Measurements from ENCODE around the gene RAB4B. TPM values are rescaled to one million over a fixed set of nuclear protein-coding genes. Genes with fewer than 3 reads are reported as not detected.

RAB4B gene
- polyA plus RNA-seq, 6 donors from 2014 or later, result 111 to 167 (median 145) TPM

- H3K9me3 Mint-ChIP-seq, result no peaks in the 10 kb centered on the region
- DNase-seq (no peak), ATAC-seq (ENCODE audit: low read depth in 2 of 2) (no peak)
- H3K27ac Mint-ChIP-seq, result no peak overlapping the region
- no peaks in the 10 kb centered on the region for H3K27me3 Mint-ChIP-seq
- H3K4me3 Mint-ChIP-seq, result no peak overlapping the region
- peaks cover 3 to 6% (median 4%) of the 10 kb centered on the region in 3 donors for H3K4me1 Mint-ChIP-seq
- peaks cover 0 to 10% of the 10 kb centered on the region in 2 donors for H3K36me3 Mint-ChIP-seq
Observed at GRCh38 chr19:40742477-40742876, 35.6 kb upstream of the RAB4B start.

GRCh38 chr19:40742886-40743285 is 35.2 kb upstream of the RAB4B start:
- Mint-ChIP-seq H3K27ac (no peak overlapping the region), H3K4me3 (no peak overlapping the region)

GRCh38 chr19:40743926-40744325 is 34.1 kb upstream of the RAB4B start:
- Mint-ChIP-seq H3K36me3 (peaks cover 0 to 7% of the 10 kb centered on the region in 2 donors), H3K27me3 (no peaks in the 10 kb centered on the region), H3K4me1 (peaks cover 3 to 11% (median 4%) of the 10 kb centered on the region in 3 donors), H3K4me3 (no peak overlapping the region), H3K27ac (no peak overlapping the region), H3K9me3 (no peaks in the 10 kb centered on the region)
- ATAC-seq (ENCODE audit: low read depth in 2 of 2), result no peak
- no peak for DNase-seq

More at GRCh38 chr19:40742886-40743285, 35.2 kb upstream of the RAB4B start:
- Mint-ChIP-seq H3K4me1 (peaks cover 3 to 6% (median 4%) of the 10 kb centered on the region in 3 donors), H3K9me3 (no peaks in the 10 kb centered on the region), H3K36me3 (peaks cover 0 to 10% of the 10 kb centered on the region in 2 donors), H3K27me3 (no peaks in the 10 kb centered on the region)
- DNase-seq (no peak), ATAC-seq (ENCODE audit: low read depth in 2 of 2) (no peak)

GRCh38 chr19:40744554-40745401 is 33.3 kb upstream of the RAB4B start:
- DNase-seq, result no peak
- no peak overlapping the region for H3K4me3 Mint-ChIP-seq
- no peak overlapping the region for H3K27ac Mint-ChIP-seq
- H3K27me3 Mint-ChIP-seq, result no peaks in the 10 kb centered on the region
- no peaks in the 10 kb centered on the region for H3K9me3 Mint-ChIP-seq
- no peaks in the 10 kb centered on the region for H3K36me3 Mint-ChIP-seq
- ATAC-seq (ENCODE audit: low read depth in 2 of 2), result peak in 1 of 2 donors; percentile 35
- H3K4me1 Mint-ChIP-seq, result peaks cover 8 to 17% (median 11%) of the 10 kb centered on the region in 3 donors

- DNase-seq (no peak), ATAC-seq (ENCODE audit: low read depth in 2 of 2) (no peak)
- no peaks in the 10 kb centered on the region for H3K27me3 Mint-ChIP-seq
- H3K36me3 Mint-ChIP-seq, result no peaks in the 10 kb centered on the region
- peaks cover 13 to 24% (median 17%) of the 10 kb centered on the region in 3 donors for H3K4me1 Mint-ChIP-seq
- no peak overlapping the region for H3K27ac Mint-ChIP-seq
- H3K4me3 Mint-ChIP-seq, result no peak overlapping the region
- H3K9me3 Mint-ChIP-seq, result no peaks in the 10 kb centered on the region
Observed at GRCh38 chr19:40745402-40745780, 32.7 kb upstream of the RAB4B start.

- H3K4me3 Mint-ChIP-seq, result peak overlapping the region in 1 of 8 donors; percentile 42
- peak overlapping the region in 1 of 6 donors; percentile 41 for H3K27ac Mint-ChIP-seq
- no peaks in the 10 kb centered on the region for H3K36me3 Mint-ChIP-seq
- H3K4me1 Mint-ChIP-seq, result peaks cover 18 to 33% (median 32%) of the 10 kb centered on the region in 3 donors
- no peak for DNase-seq
- no peaks in the 10 kb centered on the region for H3K27me3 Mint-ChIP-seq
- H3K9me3 Mint-ChIP-seq, result no peaks in the 10 kb centered on the region
- ATAC-seq (ENCODE audit: low read depth in 2 of 2), result no peak
Observed at GRCh38 chr19:40747536-40747935, 30.5 kb upstream of the RAB4B start.

- peak; percentile 85 to 86 for ATAC-seq (ENCODE audit: low read depth in 2 of 2)
- Mint-ChIP-seq H3K4me3 (peak within 1 kb of the TSS; percentile 87 to 100 (median 98)), H3K27ac (peak within 1 kb of the TSS; percentile 91 to 99 (median 98)), H3K36me3 (no peaks in the 10 kb centered on the region), H3K9me3 (no peaks in the 10 kb centered on the region), H3K27me3 (no peaks in the 10 kb centered on the region), H3K4me1 (peaks cover 31 to 54% (median 49%) of the 10 kb centered on the region in 3 donors)
- DNase-seq, result peak; percentile 100
Observed at GRCh38 chr19:40750058-40750873, 27.8 kb upstream of the RAB4B start, which contains the start of gene ACTMAP. Gene ACTMAP, minus strand, starts transcription at chr19:40750477. Its CDS starts 674 bp downstream, at chr19:40749803.

GRCh38 chr19:40750874-40751537 is 27.0 kb upstream of the RAB4B start, which contains the start of gene SNRPA:
Gene SNRPA, plus strand, starts transcription at chr19:40751203. Its CDS starts 206 bp downstream, at chr19:40751409.
- Mint-ChIP-seq H3K4me1 (peaks cover 34 to 62% (median 56%) of the 10 kb centered on the region in 3 donors), H3K9me3 (no peaks in the 10 kb centered on the region), H3K27ac (peak within 1 kb of the TSS; percentile 91 to 99 (median 98)), H3K36me3 (no peaks in the 10 kb centered on the region), H3K4me3 (peak within 1 kb of the TSS; percentile 87 to 100 (median 98)), H3K27me3 (no peaks in the 10 kb centered on the region)
- peak; percentile 67 to 70 for ATAC-seq (ENCODE audit: low read depth in 2 of 2)
- peak; percentile 97 for DNase-seq

GRCh38 chr19:40752257-40752781 is 25.7 kb upstream of the RAB4B start:
- DNase-seq, result no peak

GRCh38 chr19:40754611-40755247 is 23.3 kb upstream of the RAB4B start:
- Mint-ChIP-seq H3K36me3 (peaks cover 4 to 12% of the 10 kb centered on the region in 2 donors), H3K27ac (peak overlapping the region in 4 of 6 donors; percentile 59 to 89 (median 76)), H3K9me3 (no peaks in the 10 kb centered on the region), H3K27me3 (no peaks in the 10 kb centered on the region), H3K4me3 (peak overlapping the region; percentile 40 to 78 (median 74)), H3K4me1 (peaks cover 40 to 74% (median 66%) of the 10 kb centered on the region in 3 donors)
- no peak for DNase-seq
- ATAC-seq (ENCODE audit: low read depth in 2 of 2), result no peak

More at GRCh38 chr19:40752257-40752781, 25.7 kb upstream of the RAB4B start:
- no peak for ATAC-seq (ENCODE audit: low read depth in 2 of 2)
- Mint-ChIP-seq H3K4me3 (peak overlapping the region; percentile 87 to 100 (median 98)), H3K27me3 (no peaks in the 10 kb centered on the region), H3K9me3 (no peaks in the 10 kb centered on the region), H3K4me1 (peaks cover 42 to 74% (median 69%) of the 10 kb centered on the region in 3 donors), H3K27ac (peak overlapping the region in 5 of 6 donors; percentile 71 to 99 (median 91)), H3K36me3 (peaks cover 0 to 7% of the 10 kb centered on the region in 2 donors)

- Mint-ChIP-seq H3K27ac (peak overlapping the region in 3 of 6 donors; percentile 51 to 69 (median 65)), H3K4me1 (peaks cover 35 to 69% (median 64%) of the 10 kb centered on the region in 3 donors), H3K36me3 (peaks cover 4 to 15% of the 10 kb centered on the region in 2 donors), H3K4me3 (peak overlapping the region in 6 of 8 donors; percentile 15 to 77 (median 58)), H3K27me3 (no peaks in the 10 kb centered on the region), H3K9me3 (no peaks in the 10 kb centered on the region)
- no peak for DNase-seq
- ATAC-seq (ENCODE audit: low read depth in 2 of 2), result no peak
Observed at GRCh38 chr19:40755248-40755624, 22.8 kb upstream of the RAB4B start.

GRCh38 chr19:40755791-40756190 is 22.3 kb upstream of the RAB4B start:
- peak overlapping the region in 3 of 6 donors; percentile 51 to 63 (median 59) for H3K27ac Mint-ChIP-seq
- H3K4me3 Mint-ChIP-seq, result peak overlapping the region in 5 of 8 donors; percentile 41 to 77 (median 50)
- H3K27me3 Mint-ChIP-seq, result no peaks in the 10 kb centered on the region
- H3K4me1 Mint-ChIP-seq, result peaks cover 34 to 66% (median 61%) of the 10 kb centered on the region in 3 donors
- no peaks in the 10 kb centered on the region for H3K9me3 Mint-ChIP-seq
- ATAC-seq (ENCODE audit: low read depth in 2 of 2), result no peak
- H3K36me3 Mint-ChIP-seq, result peaks cover 4 to 15% of the 10 kb centered on the region in 2 donors
- DNase-seq, result no peak
